Fibroblast of pulmonary artery (primary cell): ENCODE measurements around the gene BMP8A.
"Not testable (repeated sequence)": the region's sequence is repeated elsewhere in the genome, so short reads cannot be mapped to it uniquely, and the experiment has no call there.

Experiments
- DNase-seq: peaks from one replicate; pipeline ENCODE4 v3.0.0-alpha.2; 2010; ENCODE audit warnings: low read depth
- H3K4me3 ChIP-seq: replicated peaks from 2 replicates; pipeline ENCODE4 v1.5.1; 2011; ENCODE audit warnings: low read depth, mild to moderate bottlenecking, control low read depth, low read length, moderate library complexity
- TF ChIP-seq, protein P1 (sequence below): IDR thresholded peaks from 2 replicates; pipeline ENCODE4 v1.5.1; 2011; ENCODE audit warnings: mild to moderate bottlenecking, control low read depth, low read length, inconsistent platforms; ENCODE audit errors: missing control alignments

BMP8A gene

DNA sequence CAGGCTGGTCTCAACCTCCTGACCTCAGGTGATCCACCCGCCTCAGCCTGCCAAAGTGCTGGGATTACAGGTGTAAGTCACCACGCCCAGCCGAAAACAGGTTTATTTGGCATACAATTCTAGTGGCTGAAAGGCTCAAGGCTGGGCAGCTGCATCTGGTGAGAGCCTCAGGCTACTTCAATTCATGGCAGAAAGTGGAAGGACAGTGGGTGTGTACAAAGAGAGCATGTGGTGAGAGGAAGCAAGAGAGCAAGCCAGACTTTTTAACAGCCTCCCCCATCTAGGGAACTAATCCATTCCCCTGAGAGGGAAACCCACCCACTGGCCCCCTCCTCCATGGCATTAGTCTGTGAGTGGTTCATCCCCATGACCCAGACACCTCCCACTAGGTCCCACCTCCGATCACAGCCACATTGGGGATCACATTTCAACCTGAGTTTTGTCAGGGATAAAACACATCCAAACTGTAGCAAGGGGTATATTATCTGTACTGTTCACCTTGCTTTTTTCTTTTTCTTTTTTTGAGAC lies 9.5 kb downstream of the BMP8A start:
- TF ChIP-seq, protein P1, sequence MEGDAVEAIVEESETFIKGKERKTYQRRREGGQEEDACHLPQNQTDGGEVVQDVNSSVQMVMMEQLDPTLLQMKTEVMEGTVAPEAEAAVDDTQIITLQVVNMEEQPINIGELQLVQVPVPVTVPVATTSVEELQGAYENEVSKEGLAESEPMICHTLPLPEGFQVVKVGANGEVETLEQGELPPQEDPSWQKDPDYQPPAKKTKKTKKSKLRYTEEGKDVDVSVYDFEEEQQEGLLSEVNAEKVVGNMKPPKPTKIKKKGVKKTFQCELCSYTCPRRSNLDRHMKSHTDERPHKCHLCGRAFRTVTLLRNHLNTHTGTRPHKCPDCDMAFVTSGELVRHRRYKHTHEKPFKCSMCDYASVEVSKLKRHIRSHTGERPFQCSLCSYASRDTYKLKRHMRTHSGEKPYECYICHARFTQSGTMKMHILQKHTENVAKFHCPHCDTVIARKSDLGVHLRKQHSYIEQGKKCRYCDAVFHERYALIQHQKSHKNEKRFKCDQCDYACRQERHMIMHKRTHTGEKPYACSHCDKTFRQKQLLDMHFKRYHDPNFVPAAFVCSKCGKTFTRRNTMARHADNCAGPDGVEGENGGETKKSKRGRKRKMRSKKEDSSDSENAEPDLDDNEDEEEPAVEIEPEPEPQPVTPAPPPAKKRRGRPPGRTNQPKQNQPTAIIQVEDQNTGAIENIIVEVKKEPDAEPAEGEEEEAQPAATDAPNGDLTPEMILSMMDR, result no peak
- H3K4me3 ChIP-seq, result no peak overlapping the region
- no peak for DNase-seq

DNA sequence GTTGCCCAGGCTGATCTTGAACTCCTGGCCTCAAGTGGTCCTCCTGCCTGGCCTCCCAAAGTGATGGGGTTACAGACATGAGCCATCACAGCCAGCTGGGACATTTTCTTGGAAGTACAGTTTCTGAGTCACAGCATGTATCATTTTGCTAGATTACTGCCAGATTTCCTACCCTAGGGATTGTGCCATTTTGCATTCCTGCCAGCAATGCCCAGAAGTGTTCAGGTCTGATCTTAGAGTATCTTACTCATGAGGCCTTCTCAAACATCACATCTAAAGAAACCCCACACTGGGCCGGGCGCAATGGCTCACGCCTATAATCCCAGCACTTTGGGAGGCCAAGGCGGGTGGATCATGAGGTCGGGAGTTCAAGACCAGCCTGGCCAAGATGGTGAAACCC lies 10.2 kb downstream of the BMP8A start:
- TF ChIP-seq, protein P1, result no peak
- DNase-seq, result peak; percentile 77
- no peak overlapping the region for H3K4me3 ChIP-seq

DNA sequence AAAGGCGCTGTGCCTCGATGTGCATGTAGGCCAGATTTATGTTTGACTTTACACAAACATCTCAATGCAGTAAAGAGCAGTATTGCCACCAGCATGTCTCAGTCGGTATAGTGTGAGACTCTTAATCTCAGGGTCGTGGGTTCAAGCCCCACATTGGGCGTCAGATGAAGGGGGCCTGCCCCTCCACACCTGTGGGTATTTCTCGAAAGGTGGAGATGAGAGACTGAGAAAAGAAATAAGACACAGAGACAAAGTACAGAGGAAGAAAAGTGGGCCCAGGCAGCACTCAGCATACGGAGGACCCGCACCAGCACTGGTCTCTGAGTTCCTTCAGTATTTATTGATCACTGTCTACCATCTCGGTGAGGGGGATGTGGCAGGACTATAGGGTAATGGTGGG lies 13.0 kb downstream of the BMP8A start:
- DNase-seq, result not testable (repeated sequence)

DNA sequence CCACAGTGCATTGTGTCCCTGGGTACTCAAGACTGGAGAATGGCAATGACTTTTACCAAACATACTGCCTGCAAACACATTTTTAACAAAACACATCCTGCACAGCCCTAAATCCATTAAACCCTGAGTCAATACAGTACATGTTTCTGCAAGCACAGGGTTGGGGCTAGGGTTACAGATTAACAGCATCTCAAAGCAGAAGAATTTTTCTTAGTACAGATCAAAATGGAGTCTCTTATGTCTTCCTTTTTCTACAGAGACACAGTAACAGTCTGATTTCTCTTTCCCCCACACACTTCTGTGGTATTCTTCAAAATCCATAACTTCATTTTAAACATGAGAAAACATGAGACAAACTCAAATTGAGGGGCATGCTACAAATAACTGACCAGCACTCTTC lies 13.9 kb downstream of the BMP8A start:
- no peak overlapping the region for H3K4me3 ChIP-seq
- TF ChIP-seq, protein P1, result no peak
- DNase-seq, result no peak

More for the DNA sequence above, 13.0 kb downstream of the BMP8A start:
- H3K4me3 ChIP-seq, result not testable (repeated sequence)

DNA sequence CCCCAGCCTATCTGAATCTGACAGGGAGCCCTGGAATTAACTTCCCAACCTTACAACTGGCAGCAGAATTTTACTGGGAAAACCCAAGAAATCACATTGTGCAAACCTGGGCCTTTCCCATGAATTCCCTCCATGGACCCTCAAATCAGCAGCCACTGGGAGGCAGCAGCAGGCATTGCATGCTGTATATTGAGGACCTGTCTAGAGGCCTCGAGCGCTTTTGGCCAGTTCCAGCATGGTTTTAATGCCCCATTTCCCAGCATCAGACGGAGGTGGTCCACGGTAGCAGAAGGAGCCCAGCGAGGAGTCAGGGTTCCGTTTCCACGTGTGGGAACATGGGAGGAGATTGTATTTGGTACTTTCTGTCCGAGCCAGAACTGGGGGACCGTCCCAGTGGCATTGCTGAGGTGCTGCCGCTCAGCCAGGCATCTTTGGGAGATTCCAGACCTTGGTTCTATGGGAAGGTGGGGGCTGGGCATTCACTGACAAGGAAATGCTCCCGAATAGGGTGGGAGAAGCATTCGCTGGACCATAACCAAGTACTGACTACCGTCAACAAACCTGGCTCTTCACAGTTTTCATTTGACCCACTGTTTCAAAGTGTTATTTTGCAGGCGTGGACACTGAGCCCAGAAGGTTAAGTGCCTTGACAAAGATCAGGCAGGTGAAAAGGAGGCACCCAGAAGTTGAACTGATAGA lies 15.9 kb downstream of the BMP8A start:
- TF ChIP-seq, protein P1, result peak; percentile 42
- H3K4me3 ChIP-seq, result no peak overlapping the region
- DNase-seq, result no peak

DNA sequence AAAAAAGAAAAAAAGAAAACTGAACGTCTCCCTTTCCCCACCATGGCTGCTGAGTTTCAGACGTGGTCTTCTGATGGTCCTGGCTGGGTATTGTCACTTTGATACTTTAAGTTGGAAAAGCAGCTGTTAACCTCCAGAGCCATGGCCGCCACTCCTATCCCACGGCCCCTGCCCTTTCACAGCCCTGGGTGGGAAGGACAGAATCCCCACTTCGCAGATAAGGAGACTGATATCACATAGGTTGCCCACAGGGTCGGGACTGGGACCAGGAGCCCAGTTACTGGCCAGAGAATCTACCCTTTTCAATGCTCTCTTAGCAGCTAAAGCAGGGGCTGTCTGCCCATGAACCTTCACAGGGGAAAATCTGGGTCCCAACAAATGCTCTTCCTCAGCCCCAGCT lies 16.8 kb downstream of the BMP8A start:
- TF ChIP-seq, protein P1, result no peak
- DNase-seq, result no peak
- H3K4me3 ChIP-seq, result no peak overlapping the region

DNA sequence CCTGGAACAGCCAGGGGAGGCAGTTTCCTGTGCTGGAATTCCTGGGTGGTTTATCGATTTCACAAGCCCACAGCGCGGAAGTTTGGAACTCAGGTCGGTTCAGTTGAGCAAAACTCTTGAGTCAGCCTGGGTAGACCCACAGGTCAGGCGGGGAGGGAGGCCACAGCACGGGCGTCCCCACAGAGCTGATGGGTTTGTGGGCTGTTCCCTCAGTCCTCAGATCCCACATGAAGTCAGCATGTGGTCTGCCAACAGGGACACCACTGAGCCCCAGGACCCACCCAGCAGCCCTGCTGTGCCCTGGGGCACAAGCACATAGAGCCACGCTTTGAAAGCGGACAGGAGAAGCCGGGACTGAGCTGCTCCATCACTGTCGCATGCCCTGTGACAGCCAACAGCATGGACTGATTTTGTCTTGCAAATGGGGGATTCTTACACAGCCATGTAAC lies 17.4 kb downstream of the BMP8A start:
- no peak overlapping the region for H3K4me3 ChIP-seq
- TF ChIP-seq, protein P1, result no peak
- peak; percentile 72 for DNase-seq
